HG03108 (cell line): Measurements from ENCODE around the gene ARGLU1.
A peak's percentile ranks its signal among the peaks of the same experiment; 100 is the strongest.

ENCODE experiments used
- ATAC-seq: cut with Tn5 transposase; IDR thresholded peaks from one replicate; pipeline ENCODE4 v1.9.1; 2021; ENCODE audit warnings: moderate library complexity; ENCODE audit not compliant: unreplicated experiment

Gene ARGLU1

GRCh38 chr13:106548064-106548696 is 19.8 kb downstream of the ARGLU1 start:
- no peak for ATAC-seq

DNA sequence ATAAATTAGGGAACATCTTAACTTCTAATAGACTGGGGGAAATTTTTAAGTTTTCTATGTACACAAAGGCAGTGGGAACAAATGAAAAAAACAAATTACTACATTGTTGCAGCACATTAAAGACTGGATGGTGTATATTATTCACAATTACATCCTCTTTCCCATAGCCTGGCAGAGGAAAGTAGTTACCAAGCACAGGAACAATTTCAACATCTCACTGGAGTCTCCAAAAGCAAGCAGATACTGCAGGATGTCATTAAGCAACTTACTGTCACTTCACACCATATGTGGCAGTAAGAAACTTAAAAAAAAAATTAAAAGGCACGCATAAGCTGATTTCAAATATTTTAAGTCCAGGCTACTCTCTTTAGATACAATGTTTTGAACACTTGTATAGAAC is 26.1 kb downstream of the ARGLU1 start:
- no peak for ATAC-seq

GRCh38 chr13:106540613-106541012 is 27.3 kb downstream of the ARGLU1 start:
- no peak for ATAC-seq

DNA sequence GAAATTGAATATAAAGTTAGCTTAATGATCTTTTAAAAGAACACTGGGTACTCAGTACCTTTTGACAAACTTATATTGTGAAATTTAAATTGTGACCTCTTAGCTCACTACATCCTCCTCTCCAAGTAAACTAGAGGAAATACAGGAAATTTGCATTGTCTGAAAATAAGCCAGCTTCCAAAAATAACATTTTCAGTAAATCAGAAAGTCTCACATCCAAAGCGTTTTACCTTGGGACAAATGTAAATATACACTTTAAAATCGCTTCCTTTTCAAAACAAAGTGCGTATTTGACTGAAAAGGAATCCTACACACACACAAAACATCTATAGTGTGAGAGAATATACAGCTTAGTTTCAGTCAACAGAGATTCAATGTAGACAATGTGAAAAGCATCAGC is 30.4 kb downstream of the ARGLU1 start:
- no peak for ATAC-seq

DNA sequence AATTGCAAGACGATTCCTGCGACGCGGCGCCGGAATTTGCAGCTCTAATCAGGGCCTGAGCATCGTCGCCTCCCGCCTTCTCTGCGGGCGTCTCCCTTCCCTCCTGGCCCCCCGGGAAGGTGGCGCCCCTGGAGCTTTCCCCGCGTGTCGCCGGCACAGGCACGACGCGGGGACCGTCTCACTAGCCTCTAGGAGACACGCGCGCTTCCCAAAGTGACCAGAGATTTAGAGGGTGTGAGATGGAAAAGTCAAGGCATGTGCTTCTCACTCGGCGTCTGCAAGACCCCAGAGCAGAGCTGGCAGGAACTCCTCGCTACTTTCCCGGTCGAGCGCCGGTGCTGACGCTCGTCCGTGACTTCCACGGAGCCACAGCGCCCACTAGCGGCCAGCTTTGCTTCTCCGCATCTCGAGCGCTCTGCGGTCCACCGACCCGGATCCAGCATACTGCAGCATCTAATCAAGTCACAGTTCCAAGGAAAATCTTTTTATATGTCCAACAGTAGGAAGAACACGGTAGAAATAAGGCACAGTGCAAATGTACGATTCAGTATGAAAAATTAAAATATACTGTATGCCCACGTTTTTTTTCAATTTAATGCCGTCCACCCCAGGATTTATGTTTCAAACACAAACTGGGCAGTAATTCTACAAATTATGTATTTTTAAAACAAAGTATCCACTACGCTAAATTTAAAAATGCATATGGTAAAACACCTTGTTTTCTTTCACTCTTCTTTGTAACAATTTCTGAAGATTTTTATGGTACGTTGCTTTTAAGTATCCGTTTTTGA is 31.5 kb downstream of the ARGLU1 start:
- peak; percentile 29 for ATAC-seq

GRCh38 chr13:106535552-106536243 is 32.2 kb downstream of the ARGLU1 start, which contains the start of gene EFNB2:
EFNB2 (minus strand) TSS chr13:106535662; CDS start chr13:106534964, 698 bp downstream.
- ATAC-seq, result peak; percentile 96

DNA sequence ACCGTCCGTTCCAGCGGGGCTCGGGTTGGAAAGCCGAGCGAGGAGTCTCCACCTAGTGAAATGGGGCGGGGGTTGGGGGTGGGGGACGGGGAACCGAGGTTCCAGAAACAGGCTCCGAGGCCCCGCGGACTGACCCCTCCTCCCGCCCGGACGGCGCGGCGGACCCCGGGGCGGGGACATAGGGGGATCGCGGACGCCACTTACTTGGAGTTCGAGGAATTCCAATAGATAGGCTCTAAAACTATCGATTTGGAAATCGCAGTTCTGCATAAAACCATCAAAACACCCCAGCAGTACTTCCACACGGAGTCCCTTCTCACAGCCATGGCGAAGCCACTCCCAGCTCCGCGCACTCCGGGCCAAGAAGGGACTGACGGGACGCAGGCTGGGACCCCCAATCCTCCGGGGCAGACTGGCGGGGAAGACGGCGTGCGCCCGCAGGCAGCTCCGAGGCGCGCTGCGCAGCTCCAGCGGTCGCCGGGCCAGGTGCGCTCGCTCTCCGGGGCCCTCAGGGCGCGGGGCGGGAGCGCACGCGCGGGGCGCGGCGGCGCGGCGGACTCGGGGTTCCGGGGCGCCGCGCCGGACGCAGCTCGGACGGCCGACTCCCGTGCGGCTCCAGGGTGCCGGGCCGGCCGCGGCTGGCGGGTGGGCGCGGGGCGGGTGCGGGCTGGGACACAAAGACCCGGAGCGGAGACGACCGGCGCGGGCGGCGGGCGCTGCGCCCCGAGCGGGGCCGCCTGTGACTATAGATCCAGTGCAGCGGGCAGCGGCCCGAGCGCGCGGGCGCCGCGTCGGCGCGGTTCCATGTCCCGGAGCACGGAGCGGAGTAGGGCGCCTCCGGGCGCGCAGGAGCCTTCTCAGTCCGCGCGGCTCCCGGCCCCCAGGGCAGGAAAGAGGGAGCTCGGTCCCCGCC is 33.0 kb downstream of the ARGLU1 start:
- ATAC-seq, result peak; percentile 16

DNA sequence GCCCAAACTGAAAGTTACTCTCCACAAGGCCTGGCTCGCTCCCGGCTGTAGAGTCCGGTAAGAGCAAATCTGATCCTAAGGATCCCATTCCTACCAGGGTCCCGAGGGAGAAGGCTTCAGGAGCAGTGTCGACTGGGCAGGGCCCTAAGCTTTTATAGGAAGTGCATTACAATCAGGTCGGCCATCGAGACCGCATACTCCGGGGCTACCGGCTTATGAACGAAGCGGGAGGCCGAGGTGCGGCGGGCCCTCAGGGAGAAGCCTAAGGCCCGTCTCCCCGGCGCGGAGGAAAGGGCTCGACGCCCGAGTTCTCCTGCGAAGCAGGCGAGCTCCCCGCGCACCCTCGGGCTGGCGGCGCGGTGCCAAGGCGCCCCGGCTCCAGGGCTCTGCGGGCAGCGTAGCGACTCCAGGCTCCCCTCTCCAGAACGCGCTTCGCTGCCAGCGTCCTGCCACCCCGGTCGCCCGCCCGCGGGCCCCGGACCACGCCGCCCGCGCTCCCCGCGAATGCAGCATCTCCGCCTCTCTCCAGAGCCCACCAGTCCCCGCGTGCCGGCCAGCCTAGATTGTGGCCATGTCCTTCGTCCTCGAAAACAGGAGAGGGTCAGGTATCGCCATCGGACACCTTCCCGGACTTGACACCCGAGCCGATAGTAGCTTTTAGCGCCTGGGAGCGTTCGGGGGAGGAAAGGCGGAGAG is 33.8 kb downstream of the ARGLU1 start:
- ATAC-seq, result no peak

DNA sequence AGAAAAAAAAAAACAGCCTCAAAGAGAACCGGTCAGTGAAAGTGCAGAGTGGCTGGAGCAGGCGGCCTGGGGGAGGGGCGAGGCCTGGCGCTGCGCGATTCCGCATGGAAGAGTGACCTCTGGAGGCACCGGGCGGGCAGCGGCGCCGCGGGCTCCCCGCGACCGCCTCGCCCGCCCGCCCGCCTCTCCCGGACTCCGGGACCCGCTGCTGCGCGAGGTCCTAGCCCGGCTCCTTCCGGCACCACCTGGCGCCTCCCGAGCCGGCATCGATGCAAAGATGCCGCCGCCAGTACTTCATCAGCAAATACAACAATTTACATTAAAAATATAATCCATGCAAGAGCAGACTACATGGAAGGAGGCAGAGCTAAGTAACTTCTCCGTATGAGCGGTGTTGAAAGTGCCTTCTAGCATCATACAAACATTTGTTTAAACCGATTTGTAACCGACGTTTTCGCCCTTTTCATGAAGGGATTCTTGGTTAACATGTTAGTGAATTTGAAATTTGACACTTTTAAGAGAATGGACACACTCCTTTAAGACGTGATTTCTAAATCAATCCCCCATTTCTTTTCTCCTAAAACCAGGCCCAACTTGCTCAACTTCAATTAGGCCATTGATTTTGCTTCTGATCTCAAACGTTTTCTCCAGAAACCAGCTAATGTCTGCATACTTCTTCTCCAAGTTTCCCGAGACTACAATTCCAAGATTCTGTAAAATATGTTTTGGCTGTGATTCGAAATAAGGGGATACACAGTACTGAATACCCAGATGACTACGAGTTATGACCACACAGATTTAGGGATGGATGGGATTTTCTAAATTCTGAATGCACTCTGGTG is 34.6 kb downstream of the ARGLU1 start:
- no peak for ATAC-seq

- no peak for ATAC-seq
Measured at GRCh38 chr13:106532111-106532929, 35.6 kb downstream of the ARGLU1 start.

DNA sequence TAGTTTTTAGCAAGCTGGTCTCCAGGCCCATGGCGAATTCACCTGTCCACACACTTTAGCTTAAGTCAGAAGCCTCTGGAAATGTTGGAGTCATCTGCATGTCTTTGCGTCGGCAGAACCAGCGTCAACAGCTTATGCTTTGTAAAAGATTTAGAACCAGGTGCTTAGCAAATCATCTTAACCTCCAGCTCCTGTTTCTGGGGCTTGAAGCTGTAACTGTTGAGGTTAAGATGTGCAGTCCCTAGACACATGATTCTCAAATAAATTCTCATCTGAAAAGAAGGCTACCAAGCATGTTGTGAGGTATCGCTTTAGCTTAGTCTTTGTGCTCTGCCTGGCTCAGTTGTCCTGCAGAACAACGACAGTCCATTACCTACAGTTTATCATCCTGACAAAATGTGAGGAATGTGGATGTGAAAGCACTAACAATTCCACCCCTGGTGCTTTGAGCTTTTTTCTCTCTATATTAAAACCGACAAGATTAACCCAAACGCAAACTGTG is 36.9 kb downstream of the ARGLU1 start:
- ATAC-seq, result no peak

GRCh38 chr13:106530171-106530851 is 37.6 kb downstream of the ARGLU1 start:
- no peak for ATAC-seq

GRCh38 chr13:106529415-106530170 is 38.3 kb downstream of the ARGLU1 start:
- no peak for ATAC-seq

GRCh38 chr13:106528718-106529414 is 39.1 kb downstream of the ARGLU1 start:
- ATAC-seq, result no peak

DNA sequence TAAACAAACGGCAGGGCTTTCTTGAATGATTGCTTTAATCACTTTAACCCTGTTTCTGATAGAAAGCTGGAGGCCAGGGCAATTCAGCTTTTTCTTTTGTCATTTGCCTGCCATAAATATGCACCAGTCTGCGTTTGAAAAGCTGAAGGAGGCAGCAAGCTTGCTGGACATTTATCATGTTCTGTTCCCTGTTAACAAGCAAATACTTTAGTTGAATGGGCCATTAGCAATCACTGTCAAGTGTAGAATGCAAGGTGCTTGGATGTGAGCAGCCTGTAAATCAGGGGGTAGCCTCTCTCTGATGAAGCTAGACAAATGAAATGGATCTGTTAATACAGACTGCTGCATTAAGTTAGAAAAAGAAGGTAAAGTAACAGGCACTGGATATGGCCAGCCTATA is 40.1 kb downstream of the ARGLU1 start:
- no peak for ATAC-seq

DNA sequence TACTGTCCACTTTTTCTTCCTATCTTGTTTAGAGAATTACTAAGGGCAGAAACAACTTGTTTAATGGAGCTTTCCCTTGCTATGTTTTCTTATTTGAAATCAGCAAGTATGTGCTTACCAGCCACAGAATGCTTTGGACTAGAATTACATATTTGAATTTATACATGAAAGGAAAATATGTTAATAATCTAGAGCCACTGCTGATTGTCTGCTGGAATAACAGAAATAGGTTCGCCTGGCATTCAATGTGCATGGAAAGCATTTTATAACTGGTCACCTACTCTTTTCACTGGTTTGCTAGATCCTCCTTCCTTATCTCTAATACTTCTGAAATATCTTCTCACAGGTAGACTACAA is 40.5 kb downstream of the ARGLU1 start:
- ATAC-seq, result no peak
